H1 (cell line): ENCODE measurements around the gene GALE. TPM values are rescaled to one million over a fixed set of nuclear protein-coding genes. Genes with fewer than 3 reads are reported as not detected.

Source experiments
- CTCF ChIA-PET: fragments of 300-600 bp; sonication (Branson Sonifier 250); formaldehyde crosslinking; loops from one replicate; lab custom pipeline; 2021; ENCODE audit not compliant: partially characterized antibody; lab: Charles Lee
- POLR2A ChIA-PET: fragments of 300-600 bp; sonication (Branson Sonifier 250); formaldehyde crosslinking; loops from one replicate; lab custom pipeline; 2021; ENCODE audit warnings: inconsistent platforms; ENCODE audit not compliant: partially characterized antibody; lab: Charles Lee
- DNase-seq, 2 experiments: peaks; one replicate each; pipeline versions ENCODE4 v3.0.0 to v3.0.0-alpha.2; 2010 to 2022; ENCODE audit warnings: low spot score in 2 of 2, low read depth in 1 of 2, mixed read lengths in 1 of 2
- FAIRE-seq: peaks from 2 replicates; lab custom pipeline; 2011; peaks lifted over from hg19 to GRCh38; lab: Jason Lieb, UNC
- H2AFZ ChIP-seq: 2 replicates; pipeline ENCODE4 v1.8.1; 2012; ENCODE audit warnings: low read length, inconsistent platforms
- H2AK5ac ChIP-seq: 2 replicates; pipeline ENCODE4 v1.6.1; 2013; ENCODE audit warnings: low read depth, low read length
- H2BK120ac ChIP-seq: replicated peaks from 2 replicates; pipeline ENCODE3; 2013; ENCODE audit warnings: low read depth, low read length, inconsistent platforms
- H2BK12ac ChIP-seq: 2 replicates; pipeline ENCODE4 v1.6.1; 2013; ENCODE audit warnings: low read depth, low read length
- H2BK15ac ChIP-seq: 2 replicates; pipeline ENCODE4 v1.6.1; 2013; ENCODE audit warnings: low read length
- H2BK20ac ChIP-seq: 2 replicates; pipeline ENCODE4 v1.6.1; 2013; ENCODE audit warnings: low read length
- H2BK5ac ChIP-seq: 2 replicates; pipeline ENCODE4 v1.6.1; 2013; ENCODE audit warnings: low read depth, low read length
- H3K14ac ChIP-seq: 2 replicates; pipeline ENCODE4 v1.6.1; 2013; ENCODE audit warnings: inconsistent platforms; ENCODE audit not compliant: insufficient read length
- H3K18ac ChIP-seq: 2 replicates; pipeline ENCODE4 v1.6.1; 2013; ENCODE audit warnings: low read length; ENCODE audit errors: extremely low read depth
- H3K23ac ChIP-seq: 2 replicates; pipeline ENCODE4 v1.6.1; 2013; ENCODE audit warnings: inconsistent platforms; ENCODE audit not compliant: insufficient read length
- H3K23me2 ChIP-seq: 2 replicates; pipeline ENCODE4 v1.6.1; 2013; ENCODE audit warnings: low read depth, low read length
- H3K27ac ChIP-seq: 2 replicates; pipeline ENCODE4 v1.6.1; 2011; ENCODE audit warnings: low read depth, low read length, inconsistent platforms
- H3K27me3 ChIP-seq, 4 experiments: replicated peaks in 1 of 4; 1 replicate in 1 of 4; 2 replicates in 3 of 4; pipeline versions ENCODE4 v1.6.1 to v1.8.1; 2011 to 2013; ENCODE audit warnings: low read length in 3 of 4, mild to moderate bottlenecking in 3 of 4, inconsistent platforms in 2 of 4, mixed read lengths in 2 of 4, moderate library complexity in 1 of 4; ENCODE audit not compliant: control insufficient read depth in 3 of 4, insufficient read depth in 3 of 4; ENCODE audit errors: extremely low read depth in 1 of 4
- H3K36me3 ChIP-seq, 4 experiments: 2 replicates each; pipeline versions ENCODE4 v1.6.1 to v1.8.1; 2011 to 2013; ENCODE audit warnings: mild to moderate bottlenecking in 4 of 4, low read length in 3 of 4, moderate library complexity in 2 of 4, control low read depth in 1 of 4, inconsistent platforms in 1 of 4; ENCODE audit not compliant: insufficient read depth in 4 of 4, control insufficient read depth in 2 of 4
- H3K4ac ChIP-seq: replicated peaks from 2 replicates; pipeline ENCODE3; 2013; ENCODE audit warnings: low read length, low read depth, mixed read lengths, inconsistent platforms; ENCODE audit not compliant: insufficient read length
- H3K4me1 ChIP-seq, 4 experiments: replicated peaks in 1 of 4; 1 replicate in 1 of 4; 2 replicates in 3 of 4; pipeline versions ENCODE4 v1.6.1 to v1.8.1; 2011 to 2013; ENCODE audit warnings: low read length in 3 of 4, inconsistent platforms in 2 of 4, mixed read lengths in 1 of 4; ENCODE audit not compliant: insufficient read depth in 4 of 4, control insufficient read depth in 3 of 4
- H3K4me2 ChIP-seq, 2 experiments: 2 replicates each; pipeline versions ENCODE4 v1.6.1 to v1.8.1; 2011 to 2013; ENCODE audit warnings: low read depth in 2 of 2, low read length in 2 of 2, control low read depth in 1 of 2, inconsistent platforms in 1 of 2, mild to moderate bottlenecking in 1 of 2; ENCODE audit not compliant: insufficient read depth in 1 of 2
- H3K4me3 ChIP-seq, 4 experiments: fragments of 200-600, 300-600 bp in 1 of 4; sonication (generic), shearing (Covaris generic), sonication (Bioruptor Twin) in 1 of 4; 2 replicates each; pipeline versions ENCODE4 v1.5.1 to v1.8.1; 2011 to 2016; ENCODE audit warnings: low read length in 4 of 4, low read depth in 3 of 4, control low read depth in 2 of 4, inconsistent platforms in 2 of 4, mild to moderate bottlenecking in 2 of 4, mixed read lengths in 1 of 4, moderate library complexity in 1 of 4; ENCODE audit not compliant: insufficient read depth in 2 of 4; ENCODE audit errors: extremely low read depth in 1 of 4
- H3K56ac ChIP-seq: replicated peaks from 2 replicates; pipeline ENCODE3; 2013; ENCODE audit warnings: low read depth, mild to moderate bottlenecking, mixed read lengths, low read length, inconsistent platforms; ENCODE audit not compliant: insufficient read length
- H3K79me1 ChIP-seq: 2 replicates; pipeline ENCODE4 v1.6.1; 2013; ENCODE audit warnings: low read depth, low read length, control low read depth
- H3K79me2 ChIP-seq, 2 experiments: 2 replicates each; pipeline versions ENCODE4 v1.6.1 to v1.8.1; 2012 to 2013; ENCODE audit warnings: low read length in 2 of 2, mild to moderate bottlenecking in 2 of 2, inconsistent platforms in 1 of 2; ENCODE audit not compliant: insufficient read depth in 2 of 2, control insufficient read depth in 1 of 2
- H3K9ac ChIP-seq, 4 experiments: replicated peaks in 1 of 4; 1 replicate in 1 of 4; 2 replicates in 3 of 4; pipeline versions ENCODE4 v1.6.1 to v1.8.1; 2011 to 2013; ENCODE audit warnings: low read depth in 3 of 4, low read length in 3 of 4, control low read depth in 2 of 4, mild to moderate bottlenecking in 2 of 4, moderate library complexity in 2 of 4, inconsistent platforms in 1 of 4; ENCODE audit errors: extremely low read depth in 1 of 4
- H3K9me3 ChIP-seq, 2 experiments: 2 replicates each; pipeline versions ENCODE4 v1.6.1 to v1.8.1; 2012 to 2013; ENCODE audit warnings: mild to moderate bottlenecking in 2 of 2, moderate library complexity in 2 of 2, control low read depth in 1 of 2, inconsistent platforms in 1 of 2, low read depth in 1 of 2, low read length in 1 of 2, mixed read lengths in 1 of 2; ENCODE audit not compliant: insufficient read depth in 2 of 2
- H4K20me1 ChIP-seq, 2 experiments: replicated peaks in 1 of 2; 2 replicates each; pipeline versions ENCODE3 to v1.8.1; 2011 to 2013; ENCODE audit warnings: inconsistent platforms in 2 of 2, low read length in 2 of 2, mild to moderate bottlenecking in 1 of 2; ENCODE audit not compliant: insufficient read depth in 2 of 2, control insufficient read depth in 1 of 2
- H4K5ac ChIP-seq: 2 replicates; pipeline ENCODE4 v1.6.1; 2013; ENCODE audit warnings: low read length, low read depth, mixed read lengths, inconsistent platforms; ENCODE audit not compliant: insufficient read length
- H4K8ac ChIP-seq: 2 replicates; pipeline ENCODE4 v1.8.0; 2013; ENCODE audit warnings: mild to moderate bottlenecking, moderate library complexity, low read length, inconsistent platforms; ENCODE audit not compliant: insufficient read depth; ENCODE audit errors: extremely low read depth
- H4K91ac ChIP-seq: replicated peaks from 2 replicates; pipeline ENCODE3; 2013; ENCODE audit warnings: low read length, mixed read lengths, inconsistent platforms; ENCODE audit not compliant: insufficient read length
- CEBPB ChIP-seq: IDR thresholded peaks from 2 replicates; pipeline ENCODE4 v1.6.1; 2012; ENCODE audit warnings: low read depth, low read length
- GTF2F1 ChIP-seq: IDR thresholded peaks from 2 replicates; pipeline ENCODE4 v1.6.1; 2012; ENCODE audit warnings: low read depth, low read length, improper control_type of control experiment, borderline replicate concordance
- HDAC2 ChIP-seq, 2 experiments: fragments of 300-600 bp in 1 of 2; sonication (generic) in 1 of 2; IDR thresholded peaks; 2 replicates each; pipeline ENCODE4 v1.6.1; 2011 to 2012; ENCODE audit warnings: low read depth in 2 of 2, low read length in 2 of 2, mild to moderate bottlenecking in 2 of 2, moderate library complexity in 2 of 2, borderline replicate concordance in 1 of 2, inconsistent platforms in 1 of 2
- SIN3A ChIP-seq, 2 experiments: IDR thresholded peaks in 1 of 2; conservative IDR thresholded peaks in 1 of 2; 2 replicates each; pipeline ENCODE4 v1.6.1; 2011 to 2012; ENCODE audit warnings: low read length in 2 of 2, improper control_type of control experiment in 1 of 2, low read depth in 1 of 2, mild to moderate bottlenecking in 1 of 2
- WGBS, 2 experiments: shearing (Covaris generic) in 1 of 2; methylation state at CpG; one replicate each; pipeline versions ENCODE4 v1.1.6 to v1.1.7; 2013 to 2015; ENCODE audit warnings: low lambda C conversion rate in 2 of 2, mixed read lengths in 2 of 2, inconsistent platforms in 1 of 2, low coverage in 1 of 2, missing lambda C conversion rate in 1 of 2; ENCODE audit not compliant: insufficient replicate concordance in 2 of 2, insufficient coverage in 1 of 2, insufficient read length in 1 of 2; ENCODE audit errors: extremely low coverage in 1 of 2, missing lambda C conversion rate in 1 of 2; 5-methylcytosine and 5-hydroxymethylcytosine counted together
- polyA plus RNA-seq, 7 experiments: library from polyadenylated mRNA; depleted of rRNA in 3 of 7; stranded (reverse) in 5 of 7; unstranded in 2 of 7; fragments of >200 nt in 5 of 7; fragments of 200-250 nt in 2 of 7; gene quantifications; 1 replicate in 5 of 7; 2 replicates in 1 of 7; 4 replicates in 1 of 7; pipeline versions ENCODE4 v1.2.1 to v1.2.3, GENCODE V29; 2011 to 2013; ENCODE audit warnings: missing spikeins in 2 of 7, mixed read lengths in 2 of 7
- total RNA-seq: library from RNA; stranded (reverse); fragmentation: NEBNext Ultra II Directional; extraction: Animal tissue kit (Norgen Biotek cat#: 25700); gene quantifications from 2 replicates; pipeline ENCODE4 v1.2.1, GENCODE V29; 2021

Gene GALE
- total and polyA plus RNA-seq, 2 of the 8 experiments (the other 6 are each of a cell fraction or from before 2014, with no cell fraction given): 26.0 to 33.9 TPM

DNA sequence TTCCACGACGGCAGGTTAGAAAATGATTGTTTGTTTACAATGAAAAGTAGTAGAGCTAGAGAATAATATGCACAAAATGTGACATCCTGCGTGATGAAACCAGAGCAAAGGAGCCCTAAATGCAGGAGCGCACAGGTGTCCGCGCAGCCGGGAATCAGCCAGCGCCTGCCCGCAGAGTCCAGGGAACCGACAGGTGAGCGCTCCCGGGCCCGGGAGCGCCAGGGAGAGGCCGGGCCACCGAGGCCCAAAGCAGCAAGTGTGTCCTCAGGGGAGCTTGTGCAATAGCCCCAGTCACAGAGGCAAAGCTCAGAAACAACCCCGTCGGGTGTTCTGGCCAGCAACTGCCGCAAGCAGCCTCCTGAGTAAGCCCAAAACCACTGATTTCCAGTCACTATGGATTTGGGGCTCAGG, 789 bp upstream of the GALE start:
- Histone ChIP-seq H3K9ac (no peak overlapping the region), H3K4ac (no peak overlapping the region), H3K27ac (no peak overlapping the region), H4K5ac (no peak overlapping the region), H3K4me2 (peak overlapping the region; percentile 89 to 95), H3K56ac (no peak overlapping the region), H3K79me1 (no peaks in the 10 kb centered on the region), H3K4me1 (peaks cover 0 to 12% (median 9%) of the 10 kb centered on the region in 4 experiments; a peak in 5 of 7 replicates), H4K8ac (no peak overlapping the region), H2BK12ac (no peak overlapping the region), H2BK5ac (no peak overlapping the region), H3K36me3 (peaks cover 6 to 15% (median 10%) of the 10 kb centered on the region in 4 experiments; a peak in 5 of 8 replicates), H4K91ac (no peak overlapping the region), H3K18ac (no peak overlapping the region), H2AK5ac (no peak overlapping the region), H4K20me1 (peaks cover 2 to 4% of the 10 kb centered on the region in 2 experiments), H2BK20ac (no peak overlapping the region), H2BK120ac (no peak overlapping the region), H2BK15ac (no peak overlapping the region), H3K9me3 (no peaks in the 10 kb centered on the region), H3K14ac (no peak overlapping the region), H3K23me2 (peaks cover 16% of the 10 kb centered on the region), H3K4me3 (peak overlapping the region; percentile 57 to 81 (median 70)), H3K27me3 (no peaks in the 10 kb centered on the region; a peak in 1 of 7 replicates), H2AFZ (no peak overlapping the region), H3K23ac (no peak overlapping the region), H3K79me2 (no peaks in the 10 kb centered on the region)
- WGBS, 2 experiments: 20% methylated on average over 19 of the region's 19 CpGs; no CpG with 5 or more reads in 1 of the 2 experiments
- TF ChIP-seq SIN3A (conservative IDR thresholded peaks at IDR 0.05 in 1 of 2, IDR thresholded peaks at IDR 0.05 in 1 of 2; ENCODE audit: low read depth in 1 of 2, low read length in 2 of 2) (0 out of 4 replicates have a peak, but pooled peaks of 1 of the 2 experiments have one; percentile 11), CEBPB (peak; percentile 81), HDAC2 (IDR thresholded peaks at IDR 0.05; ENCODE audit: borderline replicate concordance in 1 of 2, low read depth in 2 of 2, low read length in 2 of 2) (0 out of 4 replicates have a peak, but pooled peaks of 1 of the 2 experiments have one; percentile 0), GTF2F1 (no peak)
- FAIRE-seq: no peak
- POLR2A ChIA-PET: interaction anchor here (0.8 to 16.2 kb wide), 9 partner anchors 10 to 158 kb away, joined by 3 to 192 read pairs (median 6); partner anchors contain the start of genes HMGCL, LYPLA2, PITHD1 and PNRC2
- CTCF ChIA-PET: interaction anchor here (0.6 to 5.3 kb wide), 11 partner anchors 9 to 1694 kb away, joined by 3 to 66 read pairs (median 4); partner anchors contain the start of gene PITHD1
- DNase-seq: no peak
